Renal cortical epithelial cell (primary cell): ENCODE results near the gene SYT15. TPM values are rescaled to one million over a fixed set of nuclear protein-coding genes. Genes with fewer than 3 reads are reported as not detected.

Experiments
- DNase-seq: peaks from one replicate; pipeline ENCODE4 v3.0.0-alpha.2; 2011; ENCODE audit warnings: low read depth
- total RNA-seq: library from RNA; depleted of rRNA; stranded (reverse); fragments of >200 nt; gene quantifications from 2 replicates; pipeline ENCODE4 v1.2.3, GENCODE V29; 2014

SYT15 gene
- total RNA-seq, 1 donor from 2014 or later: 1.0 TPM

DNA sequence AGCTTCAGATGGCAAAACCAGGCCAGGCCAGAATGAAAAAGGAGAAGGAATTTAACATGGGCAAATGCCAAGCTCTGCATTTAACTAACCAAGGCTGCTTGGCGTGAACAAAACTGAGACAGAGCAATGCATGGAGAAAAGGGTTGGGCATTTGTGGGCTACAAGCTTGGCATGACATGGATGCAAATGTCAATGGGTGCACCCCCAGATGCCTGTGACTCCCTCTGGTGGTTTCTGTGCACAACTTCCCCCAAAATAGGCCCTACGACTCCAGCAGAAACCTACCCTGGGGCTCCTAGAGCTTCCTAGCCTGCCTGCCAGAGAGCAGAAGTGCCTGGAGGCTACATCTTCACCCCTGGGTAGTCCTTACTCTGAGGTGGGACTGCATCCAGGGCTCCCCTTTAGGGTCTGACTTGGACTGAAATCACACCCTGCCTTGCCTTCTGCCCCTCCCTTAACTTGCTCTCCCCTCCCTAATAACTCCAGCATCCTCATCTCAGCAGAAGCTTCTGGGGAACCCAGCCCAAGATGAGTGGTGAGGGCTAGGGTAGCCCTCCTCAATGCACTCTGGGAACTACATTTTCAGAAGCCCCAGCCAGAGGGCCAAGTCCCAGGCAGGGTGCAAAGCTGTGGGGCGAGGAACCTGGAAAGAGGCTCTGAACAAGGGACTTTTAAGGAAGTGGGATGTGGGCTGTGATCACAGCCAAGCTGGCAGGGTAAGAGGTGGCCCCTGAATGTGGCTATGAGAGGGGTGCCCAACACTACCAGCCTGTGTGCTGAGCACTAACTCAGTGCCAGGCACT is 33.7 kb upstream of the SYT15 start:
- no peak for DNase-seq

DNA sequence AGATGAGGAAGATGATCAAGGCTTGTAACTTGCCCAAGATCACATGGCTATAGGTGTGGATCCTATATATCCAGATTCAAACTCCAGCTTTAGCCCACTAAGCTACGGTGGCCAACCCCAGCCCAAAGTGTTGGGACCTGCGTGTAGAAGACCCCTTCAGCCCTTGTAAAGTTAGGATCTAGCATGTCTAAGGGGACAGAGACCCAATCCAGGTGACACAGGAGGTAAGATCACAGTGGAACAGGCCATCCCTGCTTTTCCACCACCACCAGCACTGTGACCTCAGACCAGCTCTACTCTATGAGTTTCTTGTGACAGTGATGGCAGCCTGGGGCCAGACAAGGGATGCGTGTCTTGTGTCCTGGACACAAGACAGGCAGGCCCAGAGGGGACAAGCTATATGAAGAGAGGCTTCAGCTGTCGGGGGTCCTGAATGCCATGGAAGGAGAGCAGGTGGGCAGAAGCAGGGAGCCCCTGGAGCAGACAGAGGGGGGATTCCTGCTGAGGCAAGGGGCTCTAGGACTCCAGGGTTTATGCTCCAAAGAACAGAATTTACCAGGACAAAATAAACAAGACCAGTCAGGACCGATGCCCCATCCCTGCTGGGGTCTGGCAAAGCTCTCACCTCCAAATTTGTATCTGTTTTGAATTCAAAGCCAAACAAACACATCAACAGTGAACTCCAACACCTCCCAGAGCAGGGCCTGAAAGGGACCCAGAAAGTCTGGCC is 32.9 kb upstream of the SYT15 start:
- DNase-seq: no peak

DNA sequence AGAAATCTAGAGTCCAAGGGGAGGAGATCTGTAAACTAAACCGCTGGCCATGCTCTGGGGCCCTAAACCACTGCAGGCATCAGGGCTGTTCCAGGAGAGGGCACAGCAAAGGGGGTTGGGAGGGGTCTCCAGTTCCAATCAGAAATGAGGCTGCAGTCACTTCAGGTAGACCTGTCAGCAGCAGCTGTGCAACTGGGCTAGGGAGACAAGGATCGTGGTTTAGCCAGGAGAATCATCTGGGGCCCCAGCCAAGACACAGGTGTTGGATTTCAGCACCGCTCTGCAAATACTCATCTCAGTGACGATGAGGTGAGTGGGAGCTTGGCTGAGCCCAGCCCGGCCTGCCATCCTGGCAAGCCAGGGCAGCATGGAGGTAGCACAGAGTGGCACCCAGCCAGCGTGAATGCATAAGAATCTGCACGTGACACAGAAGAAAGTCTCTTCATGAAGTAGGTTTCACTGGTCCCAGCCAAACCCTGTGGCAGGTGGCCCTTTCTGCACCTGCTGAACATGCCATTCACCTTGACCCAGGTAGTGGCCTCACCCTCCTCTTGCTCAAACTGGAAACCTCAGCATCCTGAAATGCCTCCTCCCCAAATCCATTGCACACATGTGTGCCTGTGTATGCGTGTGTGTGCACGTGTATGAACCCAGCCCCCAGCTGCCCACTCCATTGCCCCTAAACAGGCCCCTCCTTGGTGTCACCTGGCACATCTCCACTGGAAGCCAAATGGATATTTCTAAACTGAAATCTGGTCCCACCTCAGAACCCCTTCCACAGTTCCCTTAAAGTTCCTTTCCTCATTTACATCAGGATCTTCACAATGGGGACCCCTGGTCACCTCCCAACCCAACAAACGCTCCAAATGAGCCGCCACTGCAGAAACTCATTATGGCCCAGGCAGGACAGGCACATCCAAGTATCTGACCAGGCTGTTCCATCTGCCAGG is 32.1 kb upstream of the SYT15 start:
- DNase-seq: no peak

- no peak for DNase-seq
Observed at GRCh38 chr10:46547541-46548497, 31.1 kb upstream of the SYT15 start.

DNA sequence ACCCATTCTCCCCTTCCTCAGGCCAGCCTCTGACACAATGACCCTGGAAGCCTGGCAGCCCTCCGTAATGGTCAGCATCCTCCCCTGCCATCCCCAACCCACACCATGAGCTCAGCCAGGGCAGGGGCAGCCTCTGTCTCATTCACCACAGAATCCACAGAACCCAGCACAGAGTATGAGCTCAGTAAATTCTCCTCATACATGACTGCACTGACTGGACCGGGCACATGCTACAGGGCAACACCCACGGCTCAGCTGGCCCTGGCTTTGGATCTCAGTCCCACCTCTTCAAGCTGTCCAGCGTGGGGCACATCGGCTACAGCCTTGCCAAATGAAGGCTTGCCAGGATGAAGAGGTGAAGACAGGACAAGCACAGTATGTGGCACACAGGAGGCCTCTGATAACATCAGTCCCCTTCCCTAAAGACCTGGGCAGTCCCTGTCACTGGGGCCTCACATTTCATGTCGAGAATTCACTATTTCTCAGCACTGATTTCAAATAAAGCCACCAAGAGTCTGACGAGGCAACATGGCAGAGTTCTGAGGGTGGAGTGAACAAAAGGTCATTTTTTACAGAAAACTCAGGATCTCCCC is 30.3 kb upstream of the SYT15 start:
- no peak for DNase-seq

DNA sequence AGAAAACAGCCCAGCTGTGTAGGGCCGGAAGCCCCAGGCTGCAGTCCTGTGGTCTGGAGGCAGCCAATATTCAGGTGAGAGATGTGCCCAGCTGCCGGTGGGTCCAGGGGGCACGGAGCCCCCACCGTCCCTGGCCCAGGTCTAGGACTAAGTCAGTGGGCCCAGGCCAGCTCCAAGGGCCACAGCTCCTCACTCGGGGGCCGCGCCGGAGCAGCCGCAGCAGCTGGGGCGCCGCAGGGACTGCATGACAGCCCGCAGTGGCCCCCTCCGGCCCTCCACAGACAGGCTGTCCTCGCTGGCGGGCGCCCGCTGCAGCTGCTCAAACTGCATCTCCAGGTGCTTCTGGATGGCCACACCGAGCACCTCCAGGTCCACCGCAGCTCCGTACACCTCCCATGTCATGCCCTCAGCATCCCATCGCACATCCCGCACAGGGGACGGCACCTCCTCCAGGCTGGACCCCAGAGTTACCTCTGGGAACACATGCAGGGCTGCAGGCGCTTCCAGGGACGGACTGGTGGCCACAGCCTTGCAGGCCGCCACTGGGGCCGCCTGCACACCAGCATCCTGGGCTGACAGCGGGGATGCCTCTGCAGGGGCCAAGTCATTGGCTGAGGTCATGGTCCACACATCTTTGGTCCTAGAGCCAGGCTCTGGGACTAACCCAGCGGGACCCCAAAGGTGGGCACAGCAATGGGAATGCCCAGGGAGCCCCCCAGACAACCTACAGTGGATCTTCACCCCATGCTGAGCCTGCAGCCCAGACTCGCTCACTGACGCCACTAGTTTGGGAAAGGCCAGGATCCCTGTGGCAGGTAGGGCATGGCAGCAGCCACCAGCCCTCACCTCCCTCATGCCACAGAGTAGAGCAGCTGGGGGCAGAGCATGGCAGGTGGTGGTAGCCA is 29.5 kb upstream of the SYT15 start:
- no peak for DNase-seq

GRCh38 chr10:46550076-46550790 is 28.7 kb upstream of the SYT15 start:
- DNase-seq: no peak

GRCh38 chr10:46550795-46551700 is 27.9 kb upstream of the SYT15 start:
- no peak for DNase-seq

DNA sequence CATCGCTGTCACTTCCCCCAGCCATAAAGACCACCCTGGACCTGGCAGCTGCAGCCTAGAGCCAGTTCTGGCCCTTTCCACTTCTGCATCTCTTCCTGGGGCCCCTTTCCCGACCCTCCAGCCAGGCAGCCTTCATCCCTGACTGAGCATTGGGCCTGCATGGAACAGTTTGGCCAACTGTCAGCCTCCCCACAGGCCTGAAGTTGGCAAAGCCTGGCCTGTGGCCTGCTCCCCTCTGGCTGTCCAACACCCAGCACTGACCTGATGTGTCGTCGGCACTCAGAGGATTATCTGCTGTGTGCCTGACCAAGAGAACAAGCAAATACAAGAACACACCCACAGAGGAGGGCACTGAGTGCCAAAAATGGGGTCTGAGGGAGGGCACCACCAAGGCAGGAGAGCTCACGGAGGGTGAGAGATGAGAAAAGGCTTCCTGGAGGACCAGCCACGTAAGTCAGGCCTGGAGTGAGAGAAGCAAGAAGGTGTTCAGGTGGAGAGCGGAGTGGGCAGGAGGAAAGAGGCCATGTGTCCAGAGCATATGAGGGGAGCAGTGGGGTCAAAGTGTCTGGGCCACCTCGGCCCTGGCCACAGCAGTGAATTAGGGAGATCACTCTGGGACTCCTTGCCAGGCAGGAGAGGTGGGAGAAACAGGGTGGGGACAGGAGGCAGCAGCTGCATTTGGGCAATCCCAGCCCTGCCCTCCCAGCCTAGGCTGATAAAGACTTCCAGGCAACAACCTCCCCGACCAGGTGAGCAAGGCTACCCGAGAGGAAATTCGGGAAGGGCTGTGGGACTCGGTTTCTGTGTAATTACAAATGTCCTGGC is 27.0 kb upstream of the SYT15 start:
- no peak for DNase-seq

- no peak for DNase-seq
Observed at GRCh38 chr10:46552526-46553237, 26.2 kb upstream of the SYT15 start.

DNA sequence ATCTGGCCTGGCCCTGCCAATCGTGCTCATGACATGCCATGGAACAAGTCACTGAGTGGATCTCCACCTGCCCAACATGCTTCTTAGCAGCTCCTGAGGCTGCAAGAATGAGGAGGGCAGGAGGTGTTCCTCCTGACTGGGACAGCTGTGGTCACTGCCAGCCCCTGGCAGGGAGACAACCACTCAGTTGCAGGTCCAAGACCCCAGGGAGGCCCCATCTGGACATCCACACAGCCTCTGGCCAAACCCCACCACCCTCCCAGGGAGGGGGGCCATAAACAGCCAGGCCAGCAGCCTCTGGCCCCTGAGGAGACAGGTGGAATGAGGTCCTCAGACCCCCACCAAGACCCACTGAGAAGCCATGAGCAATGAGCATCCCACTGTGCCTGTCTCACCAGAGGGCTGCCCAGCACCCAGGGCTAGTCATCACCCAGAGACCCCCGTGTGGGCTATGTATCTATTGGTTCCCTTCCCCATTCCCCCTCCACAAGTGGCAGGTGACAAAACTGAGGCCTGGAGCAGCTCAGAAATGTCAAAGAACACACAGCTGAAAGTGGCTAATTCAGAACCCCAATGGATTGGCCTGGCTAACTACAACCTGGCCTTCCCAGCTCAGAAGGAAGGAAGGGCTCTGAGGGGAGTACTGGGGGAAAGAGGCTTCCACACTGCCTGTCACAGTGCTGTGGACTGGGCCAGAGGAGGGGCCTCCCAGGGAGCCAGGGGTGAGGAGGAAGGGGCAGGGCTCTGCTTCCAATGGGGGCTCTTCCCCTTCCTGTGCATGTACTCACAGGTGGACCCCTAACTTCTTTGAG is 25.5 kb upstream of the SYT15 start:
- DNase-seq: no peak

GRCh38 chr10:46554166-46554781 is 24.7 kb upstream of the SYT15 start:
- DNase-seq: no peak

- DNase-seq: no peak
Observed at GRCh38 chr10:46555366-46555712, 23.6 kb upstream of the SYT15 start.

- DNase-seq: no peak
Observed at GRCh38 chr10:46555713-46556514, 23.0 kb upstream of the SYT15 start.
